ENCODE data around the gene CMSS1.

The CMSS1 gene

DNA sequence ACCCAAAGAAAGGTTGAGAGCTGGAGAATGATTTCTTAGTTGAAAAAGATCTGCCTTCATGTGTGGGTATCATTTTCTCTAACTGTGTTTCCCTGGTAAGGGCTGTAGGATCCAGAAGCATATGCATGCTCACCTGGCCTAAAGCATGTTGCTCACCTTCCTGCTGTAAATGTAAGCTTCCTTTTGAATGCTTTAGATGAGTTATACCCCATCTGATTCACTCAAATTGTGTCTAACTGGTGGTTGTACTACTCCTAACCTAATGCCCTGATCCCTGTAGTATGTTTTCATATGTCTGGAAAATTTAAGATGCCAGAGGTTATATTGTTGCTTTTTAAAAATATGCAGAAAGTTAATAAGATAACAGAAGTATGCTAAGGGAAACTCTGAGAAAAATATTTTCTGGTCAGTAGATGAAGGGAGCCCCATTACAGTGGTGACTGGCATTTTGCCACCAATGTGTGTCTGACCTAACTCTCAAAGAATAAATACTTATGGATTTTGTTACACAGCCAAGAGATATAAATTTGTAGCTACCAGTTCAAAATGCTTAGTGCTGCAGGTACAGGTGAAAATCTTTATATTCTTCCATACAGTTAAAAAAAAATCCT is 289.0 kb downstream of the CMSS1 start:
- no peak for DNase-seq (ENCODE audit: low read depth in 2 of 2)

DNA sequence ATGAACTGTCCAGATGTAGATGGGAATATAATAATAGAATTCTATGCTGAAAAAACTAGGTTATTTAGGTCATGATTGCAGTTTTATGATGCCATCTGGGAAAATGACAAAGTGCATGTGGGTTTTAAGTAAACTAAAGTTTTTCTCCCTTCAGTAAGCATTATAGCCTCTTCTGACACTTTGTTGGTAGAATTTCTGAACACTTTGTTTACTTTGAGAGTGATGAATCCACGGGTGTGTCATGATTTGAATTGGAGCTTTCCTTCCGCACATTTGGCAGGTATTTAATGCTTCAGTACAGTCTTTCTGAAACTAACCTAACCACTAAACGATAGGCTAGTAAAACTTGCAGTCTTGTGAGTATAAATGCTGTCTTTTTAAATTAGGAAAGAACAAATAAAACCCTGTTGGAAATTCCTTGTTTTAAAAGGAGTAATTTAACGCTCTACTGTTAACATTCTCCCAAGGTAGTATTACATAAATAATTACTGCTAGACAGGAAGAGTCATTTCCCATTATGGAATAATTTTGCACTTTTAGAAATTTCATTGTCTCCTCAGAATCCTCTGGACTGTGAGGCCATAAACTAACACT is 289.7 kb downstream of the CMSS1 start:
- DNase-seq (ENCODE audit: low read depth in 2 of 2) = no peak

DNA sequence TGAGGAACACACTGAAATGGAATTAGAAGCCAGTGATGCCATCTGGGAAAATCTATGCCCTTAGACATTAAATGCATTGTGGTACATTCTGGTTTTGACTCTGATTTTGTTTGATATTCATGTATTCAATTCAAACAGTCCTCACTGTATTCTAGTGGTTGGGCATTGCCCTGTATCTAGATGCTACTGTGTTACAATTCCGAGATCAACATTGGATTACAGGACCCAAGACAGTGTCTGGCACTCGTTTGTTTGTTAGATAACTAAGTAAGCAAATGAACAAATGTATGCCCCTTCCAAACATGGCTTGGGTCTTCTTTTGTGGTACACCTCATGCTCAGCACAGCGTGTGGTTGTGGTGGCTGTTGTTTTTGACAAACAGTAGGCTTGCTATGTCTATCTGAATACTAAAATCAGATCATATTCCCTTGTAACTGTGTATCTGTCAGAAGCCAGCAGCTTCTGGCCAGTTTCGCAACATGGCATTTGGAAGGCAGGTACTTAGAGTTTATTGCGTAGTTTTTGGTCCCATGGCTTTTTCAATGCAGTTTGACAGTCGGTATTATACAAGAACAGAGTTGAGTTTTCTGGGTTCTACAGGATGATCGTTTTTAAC is 290.9 kb downstream of the CMSS1 start:
- no peak for DNase-seq (ENCODE audit: low read depth in 2 of 2)

DNA sequence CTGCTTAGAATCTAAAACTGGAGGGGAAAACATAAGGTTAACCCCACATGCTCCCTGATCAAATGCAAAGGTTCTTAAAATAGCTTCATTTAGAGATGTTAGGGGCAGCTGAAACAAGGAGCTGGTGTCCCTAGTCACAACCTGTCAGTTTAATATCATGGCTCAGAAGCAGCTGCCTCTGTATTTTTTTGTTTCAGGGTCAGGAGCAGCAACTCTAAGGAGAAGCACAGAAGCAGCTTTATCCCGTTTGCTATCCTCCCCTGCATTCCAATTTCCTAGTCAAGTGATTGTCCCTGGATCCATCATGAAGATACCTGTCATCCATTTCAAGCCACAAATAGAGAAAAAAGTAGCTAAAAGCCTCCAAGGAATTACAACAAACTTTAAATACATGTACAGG is 292.5 kb downstream of the CMSS1 start:
- DNase-seq (ENCODE audit: low read depth in 2 of 2) = no peak

DNA sequence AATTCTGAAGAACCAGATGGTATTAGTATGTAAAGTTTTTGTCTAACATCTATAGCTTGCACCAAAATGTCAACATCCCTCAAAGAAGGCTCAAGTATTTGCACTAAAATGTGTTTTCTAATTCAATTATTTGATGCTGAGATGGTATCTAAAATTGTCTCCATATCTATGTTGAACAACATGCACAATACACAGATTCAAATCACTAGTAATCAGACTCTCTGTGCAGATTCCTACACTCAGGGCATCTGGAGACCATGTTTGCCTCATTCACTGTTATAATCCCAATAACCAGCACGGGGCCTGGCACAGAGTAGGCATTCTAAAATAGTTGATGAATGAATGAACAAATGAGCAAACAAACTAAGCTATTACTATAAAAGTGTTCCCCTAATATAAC is 294.1 kb downstream of the CMSS1 start:
- DNase-seq (ENCODE audit: low read depth in 2 of 2) = no peak

DNA sequence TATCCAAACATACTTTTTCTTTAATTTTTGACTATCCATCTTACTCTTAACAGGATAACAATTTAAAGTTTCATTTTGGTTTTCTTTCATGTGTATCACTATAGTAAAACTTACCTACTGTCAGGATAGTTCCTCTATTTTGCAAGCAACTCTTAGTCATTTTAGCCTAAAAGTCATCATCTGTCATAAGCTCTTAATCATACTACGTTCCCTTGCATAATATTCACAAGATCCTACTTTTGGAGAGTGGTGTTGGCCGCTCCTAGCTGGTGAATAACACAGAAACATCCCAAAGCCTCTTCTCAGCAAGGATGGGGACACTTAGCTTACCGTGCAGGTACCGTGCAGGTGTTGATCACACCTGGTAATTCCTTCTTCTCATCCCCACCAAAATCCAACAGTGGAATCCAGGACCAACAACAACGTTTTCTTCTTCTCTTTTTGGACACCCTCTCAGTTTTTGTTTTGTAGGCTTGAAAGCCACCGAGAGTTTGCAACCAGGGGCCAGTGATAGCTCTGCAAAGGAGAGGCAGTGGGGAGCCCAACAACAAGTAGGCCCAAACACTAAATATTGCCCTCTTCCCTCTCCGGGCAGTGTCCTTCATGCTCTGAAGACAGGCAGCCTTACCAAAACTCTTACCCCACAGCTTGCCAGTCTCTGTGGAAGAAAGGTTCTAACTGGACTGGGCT is 296.2 kb downstream of the CMSS1 start:
- no peak for DNase-seq (ENCODE audit: low read depth in 2 of 2)

DNA sequence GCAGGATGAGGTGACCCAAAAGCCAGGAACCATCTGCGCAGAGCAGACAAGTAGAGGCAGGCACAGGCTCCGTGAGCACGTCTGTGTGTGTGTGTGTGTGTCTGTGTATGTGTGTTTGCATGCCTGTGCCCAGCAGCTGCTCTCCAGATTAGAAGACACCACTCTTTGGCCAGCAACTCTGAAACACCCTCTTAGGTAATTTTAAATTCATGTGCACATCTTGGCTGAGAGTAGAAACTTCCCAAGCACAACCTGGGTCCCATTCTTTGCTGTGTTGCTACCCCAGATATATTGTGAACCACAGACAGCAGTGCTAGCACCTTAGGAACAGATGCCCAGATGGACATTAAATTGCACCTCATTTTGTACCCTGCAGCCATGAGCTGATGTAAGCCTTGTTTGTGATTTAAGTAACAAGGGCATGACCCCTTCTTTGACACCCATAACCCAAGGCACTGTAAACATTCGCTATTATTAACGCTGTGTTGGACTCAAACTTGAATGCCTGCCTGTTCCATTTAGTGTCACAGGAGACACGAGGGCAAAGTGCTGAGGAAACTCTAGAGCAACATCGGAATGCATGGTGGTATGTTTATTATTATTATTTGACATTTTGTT is 296.9 kb downstream of the CMSS1 start, which contains the start of gene FILIP1L:
Gene FILIP1L (minus strand): TSS at position 89 of the 618 bp plus-strand sequence.
- no peak for DNase-seq (ENCODE audit: low read depth in 2 of 2)

DNA sequence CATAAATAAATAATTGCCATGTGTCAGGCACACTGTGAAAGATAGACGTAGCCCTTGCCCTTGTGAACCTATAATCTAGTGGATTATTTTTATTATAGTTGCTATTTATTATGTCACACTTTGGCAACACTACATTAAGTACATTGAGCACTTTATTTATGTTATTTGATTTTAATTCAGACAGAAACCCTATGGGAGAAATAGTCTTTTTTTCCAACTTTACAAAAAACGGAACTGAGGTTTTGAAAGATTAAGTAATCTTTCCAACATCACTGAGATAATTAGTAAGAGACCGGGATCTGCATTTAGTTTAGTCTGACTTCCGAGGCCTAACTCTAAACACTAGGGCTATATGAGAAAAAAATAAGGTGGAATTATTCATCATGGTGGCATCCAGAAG is 299.4 kb downstream of the CMSS1 start:
- no peak for DNase-seq (ENCODE audit: low read depth in 2 of 2)

DNA sequence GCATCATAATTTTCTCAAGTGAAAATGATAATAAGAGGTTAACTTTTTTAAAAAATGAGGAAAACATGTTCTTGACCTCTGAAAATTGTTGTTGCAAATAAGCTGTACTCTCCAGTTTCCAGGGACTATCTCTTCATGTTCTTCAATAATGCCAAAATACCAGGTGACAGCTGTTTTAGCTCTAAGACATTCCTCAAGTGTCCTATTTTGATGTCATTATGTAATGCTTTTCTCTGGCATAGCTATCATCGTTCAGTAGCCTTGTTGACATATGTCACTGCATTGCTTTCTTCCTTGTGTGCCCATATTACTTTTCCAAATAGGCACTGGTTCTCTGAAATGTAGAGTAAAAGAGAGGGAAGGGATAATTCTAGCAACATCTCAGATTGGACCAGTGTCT is 302.4 kb downstream of the CMSS1 start:
- DNase-seq (ENCODE audit: low read depth in 2 of 2) = no peak

DNA sequence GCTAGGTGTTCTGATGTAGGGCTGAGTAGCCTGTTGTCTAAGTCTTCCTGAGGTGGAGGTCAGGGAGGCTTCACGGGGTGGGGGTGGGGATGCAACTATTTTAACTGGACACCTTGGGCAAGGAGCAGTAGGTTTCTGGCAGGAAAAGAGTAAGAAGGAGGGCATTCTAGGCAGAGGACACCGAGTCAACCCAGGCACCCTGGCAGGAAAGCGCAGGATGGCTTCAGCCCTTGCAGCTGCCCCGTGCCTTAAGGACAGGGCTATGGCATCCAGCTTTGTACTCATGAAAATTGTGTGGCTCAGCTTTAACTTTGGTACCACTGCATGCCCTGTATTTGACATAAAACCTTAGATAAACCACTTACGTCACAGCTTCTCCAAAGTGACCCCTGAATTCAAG is 303.0 kb downstream of the CMSS1 start:
- DNase-seq (ENCODE audit: low read depth in 2 of 2) = no peak

DNA sequence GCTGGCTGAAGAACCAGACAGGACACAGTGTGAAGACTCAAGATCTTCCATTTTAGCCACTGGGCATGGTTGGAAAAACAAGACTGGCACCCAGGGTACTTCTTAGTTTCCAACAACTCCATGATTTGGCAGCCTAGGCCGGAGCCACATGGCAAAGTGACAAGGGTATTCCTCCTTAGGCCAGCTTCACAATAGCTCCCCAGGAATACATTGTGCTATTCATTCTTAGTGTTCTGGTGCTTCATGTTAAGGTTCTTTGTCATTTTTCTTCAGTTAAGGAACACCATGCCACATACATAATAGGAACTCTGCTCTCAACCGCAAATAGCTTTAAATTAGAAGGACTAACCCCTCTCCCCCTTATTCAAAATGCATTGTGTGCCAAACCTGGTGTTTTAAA is 304.7 kb downstream of the CMSS1 start:
- DNase-seq (ENCODE audit: low read depth in 2 of 2) = no peak

DNA sequence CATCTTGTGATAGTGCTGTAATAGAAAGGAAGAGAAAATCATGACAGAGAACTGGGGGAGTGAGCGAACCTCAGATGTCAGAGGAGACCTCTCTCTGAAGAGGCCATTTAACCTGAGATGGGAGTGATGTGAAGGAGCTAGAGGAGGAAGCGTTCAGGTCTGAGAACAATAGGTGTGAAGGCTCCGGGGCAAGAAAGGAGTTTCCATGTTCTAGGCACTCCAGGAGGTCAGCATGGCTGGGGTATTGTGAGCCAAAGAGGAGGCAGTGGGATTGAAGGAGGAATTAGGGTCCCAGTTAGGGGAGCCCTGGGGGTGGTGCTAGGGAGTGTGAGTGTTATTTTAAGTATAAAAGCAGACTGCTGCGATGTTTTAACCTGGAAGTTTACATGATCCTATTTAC is 305.4 kb downstream of the CMSS1 start:
- no peak for DNase-seq (ENCODE audit: low read depth in 2 of 2)

DNA sequence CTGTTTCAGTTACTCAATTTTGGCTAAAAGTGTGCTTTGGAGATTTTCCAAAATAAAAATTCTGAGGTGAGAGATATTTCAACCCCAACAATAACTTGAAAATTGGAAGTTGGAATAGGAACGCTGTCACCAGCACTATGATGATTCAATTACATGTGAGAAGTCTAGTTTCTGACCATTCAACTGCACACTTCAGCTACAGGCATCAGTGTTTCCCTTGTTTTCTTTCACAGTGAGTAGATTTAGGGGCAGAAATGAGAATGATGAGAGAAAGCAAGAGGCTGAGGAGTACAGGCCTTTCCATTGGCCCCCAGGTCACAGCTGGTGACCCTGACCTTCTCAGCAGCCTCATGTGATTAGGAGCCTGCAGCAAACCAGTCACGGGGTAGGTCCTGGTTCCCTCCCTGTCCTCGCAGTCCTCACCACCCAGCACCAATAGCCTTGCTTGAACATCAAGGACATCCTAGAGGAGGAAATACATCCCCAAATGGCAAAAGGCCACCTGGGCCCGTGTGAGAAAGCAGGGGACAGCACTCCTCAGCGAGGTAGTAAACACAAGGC is 306.6 kb downstream of the CMSS1 start:
- DNase-seq (ENCODE audit: low read depth in 2 of 2) = no peak

DNA sequence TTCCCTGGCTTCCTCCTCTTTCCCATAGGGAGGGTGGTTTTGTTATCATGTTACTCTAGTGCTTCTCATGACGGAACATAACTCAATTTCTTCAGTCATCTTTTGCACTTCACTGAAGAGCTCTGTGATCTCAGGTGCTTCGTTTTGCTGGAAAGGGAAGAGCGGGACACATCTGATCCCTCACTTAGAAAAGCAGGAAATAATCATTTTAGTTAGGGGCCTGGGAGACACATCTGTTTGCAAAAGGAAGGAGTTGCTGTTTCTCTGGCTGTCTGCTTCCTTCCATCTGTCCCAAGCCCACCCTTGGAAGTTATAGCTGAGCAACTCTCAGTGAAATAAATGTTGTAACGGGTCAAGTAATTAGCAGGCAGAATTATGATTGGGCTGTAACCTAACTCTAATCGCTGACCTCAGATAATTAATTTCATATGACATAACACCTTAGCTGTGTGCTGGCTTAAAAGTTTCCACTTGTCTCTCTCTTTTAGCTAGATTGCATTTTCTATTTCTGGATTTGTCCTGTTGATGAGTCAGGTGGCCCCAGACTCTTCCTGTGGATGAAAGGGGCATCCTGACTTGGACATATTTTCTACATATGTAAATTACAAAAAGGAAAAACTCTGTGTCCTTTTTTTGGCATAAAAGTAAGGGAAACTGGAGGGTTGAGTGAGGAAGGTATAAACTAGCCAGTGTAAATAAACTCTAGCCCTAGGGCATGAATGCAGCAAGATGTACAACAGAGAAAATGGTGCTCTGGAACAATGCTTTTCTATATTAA is 307.7 kb downstream of the CMSS1 start:
- no peak for DNase-seq (ENCODE audit: low read depth in 2 of 2)

DNA sequence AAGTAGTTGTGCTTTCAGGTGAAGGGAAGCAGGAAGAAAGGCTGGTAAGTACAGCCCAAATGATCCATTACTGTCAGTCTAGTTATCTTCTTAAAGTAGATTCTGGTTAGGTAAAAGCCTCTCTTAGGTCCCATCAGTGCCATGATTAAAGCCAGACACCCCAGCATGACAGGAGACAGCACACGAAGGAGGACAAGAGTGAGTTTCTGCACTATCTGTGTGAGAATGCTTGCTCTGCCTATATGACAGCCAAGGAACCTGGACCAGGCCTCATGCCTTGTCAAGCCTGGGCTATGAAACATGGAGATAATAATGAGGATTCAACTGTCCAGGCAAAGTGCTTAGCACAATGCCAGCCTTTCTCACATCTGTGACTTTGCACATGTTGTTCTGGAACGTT is 310.1 kb downstream of the CMSS1 start:
- no peak for DNase-seq (ENCODE audit: low read depth in 2 of 2)

DNA sequence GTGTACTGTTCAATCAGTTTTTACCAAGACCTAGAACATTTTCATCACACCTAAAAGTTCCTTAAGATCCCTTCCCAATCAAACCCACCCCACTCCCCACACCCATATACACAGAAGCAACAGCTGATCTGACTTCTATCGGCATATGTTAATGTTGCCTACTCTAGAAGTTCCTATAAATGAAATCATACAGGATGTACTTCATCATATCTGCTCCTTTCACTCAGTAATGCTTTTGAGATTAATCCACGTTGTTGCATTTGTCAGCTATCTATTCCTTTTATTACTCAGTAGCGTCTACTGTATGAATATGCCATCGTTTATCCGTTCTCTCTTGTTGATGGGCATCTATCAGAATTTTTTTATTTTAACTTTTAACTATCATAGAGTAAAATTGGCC is 310.9 kb downstream of the CMSS1 start:
- no peak for DNase-seq (ENCODE audit: low read depth in 2 of 2)

DNA sequence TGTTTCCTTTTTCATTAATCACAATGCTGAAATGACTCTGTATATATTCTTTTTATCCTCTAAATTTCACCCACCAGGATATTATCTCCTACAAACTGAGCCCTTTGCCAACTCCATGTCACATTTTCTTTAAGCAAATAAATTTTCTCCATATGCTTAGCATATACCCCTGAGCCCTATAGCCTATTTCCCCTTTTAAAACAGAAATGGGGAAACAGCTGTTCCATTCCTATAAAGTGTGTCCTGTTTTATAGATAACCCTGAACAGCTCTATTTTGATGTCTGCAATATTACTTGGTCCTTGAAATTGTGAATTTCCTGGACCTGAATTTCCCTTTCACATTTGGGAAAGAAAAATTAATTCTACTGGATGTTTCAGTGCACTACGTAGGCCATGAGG is 312.3 kb downstream of the CMSS1 start:
- no peak for DNase-seq (ENCODE audit: low read depth in 2 of 2)

DNA sequence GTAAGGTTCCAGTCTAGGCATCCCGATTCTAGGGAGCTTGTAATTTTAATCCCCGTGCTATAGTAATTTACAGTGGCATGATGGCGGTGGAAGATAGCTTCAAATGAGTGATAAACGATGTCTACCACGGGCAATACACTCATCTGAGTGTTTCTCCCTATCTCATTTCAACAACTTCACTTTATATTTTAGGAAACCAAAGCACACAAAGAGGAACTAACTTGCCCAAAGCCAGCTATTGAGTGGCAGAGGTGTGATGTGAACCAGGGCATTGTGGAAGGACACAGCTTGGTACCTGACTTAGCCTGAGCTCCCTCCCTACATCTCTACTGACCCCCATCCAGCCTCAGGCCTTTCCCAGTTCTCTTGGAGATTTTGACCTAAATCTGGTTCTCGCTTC is 313.6 kb downstream of the CMSS1 start:
- no peak for DNase-seq (ENCODE audit: low read depth in 2 of 2)

DNA sequence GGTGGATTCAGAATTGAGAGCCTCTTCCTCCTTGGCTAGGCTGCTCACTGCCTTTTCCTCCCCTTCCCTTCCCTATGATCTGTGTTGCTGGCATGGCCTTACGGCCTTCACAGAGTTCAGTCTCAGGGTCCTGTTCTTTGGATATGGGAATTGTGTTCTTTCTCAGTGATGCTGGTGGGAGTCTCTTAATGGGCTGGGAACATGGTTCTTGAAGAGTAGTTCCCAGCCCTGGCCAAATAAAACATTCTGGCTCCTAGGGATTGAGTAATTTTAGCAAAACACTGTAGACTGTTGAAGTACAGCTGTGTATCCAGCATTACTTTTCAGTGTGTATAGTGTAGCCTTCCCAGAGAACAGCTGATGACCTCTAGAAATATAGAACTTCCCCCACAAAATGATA is 319.3 kb downstream of the CMSS1 start:
- no peak for DNase-seq (ENCODE audit: low read depth in 2 of 2)

DNA sequence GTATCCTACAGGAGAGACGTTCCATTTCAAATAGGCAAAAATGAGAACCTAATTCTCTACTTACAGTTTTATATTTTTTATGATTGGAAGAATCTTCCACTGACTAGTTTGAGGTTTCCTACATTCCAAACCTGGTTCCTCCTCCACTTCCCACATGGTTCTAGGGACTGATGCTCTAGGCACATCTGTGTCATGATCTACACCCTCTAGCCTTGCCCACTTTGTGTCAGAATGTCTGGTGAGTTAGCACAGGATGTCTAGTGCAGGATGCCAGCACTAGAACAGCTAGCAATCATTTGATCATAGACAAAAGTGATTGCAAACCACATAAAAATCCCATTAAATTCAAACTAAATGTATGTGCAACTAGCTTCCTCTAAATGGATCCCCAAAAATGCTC is 323.3 kb downstream of the CMSS1 start:
- no peak for DNase-seq (ENCODE audit: low read depth in 2 of 2)

DNA sequence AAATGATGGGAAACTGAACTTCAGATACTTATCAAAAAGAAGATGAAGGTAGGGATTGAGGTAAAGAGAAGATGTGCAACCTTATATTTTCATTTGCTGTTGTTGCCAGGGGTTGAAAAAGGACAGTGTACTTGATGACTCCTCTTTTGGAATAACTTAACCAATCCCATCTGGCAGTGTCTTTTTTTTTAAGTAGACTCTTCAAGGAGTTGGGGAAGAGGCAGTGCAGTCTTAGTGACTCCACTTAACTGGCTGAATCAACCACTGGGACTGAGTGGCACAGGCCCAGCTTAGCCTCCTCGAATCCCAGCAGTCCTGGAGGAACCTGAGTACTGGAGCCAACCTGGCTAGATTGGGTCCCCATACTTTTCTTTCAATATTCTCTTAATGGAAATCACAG is 323.9 kb downstream of the CMSS1 start:
- no peak for DNase-seq (ENCODE audit: low read depth in 2 of 2)
